Effector memory CD8-positive, alpha-beta T cell (primary cell): ENCODE results near the gene UGT1A9.

Experiments
- ATAC-seq: fragments of 150-1000 bp; cut with Tn5 transposase; replicated peaks from 2 replicates; pipeline ENCODE4 v1.10.0; 2021; ENCODE audit warnings: mild to moderate bottlenecking, moderate library complexity
- DNase-seq, 3 experiments: peaks; one replicate each; pipeline ENCODE4 v3.0.0; 2021
- H3K27ac Mint-ChIP-seq, 2 donors: one replicate each; pipeline ENCODE4 v1.8.0; 2022; ENCODE audit warnings: mild to moderate bottlenecking in 2 of 2, mixed read lengths in 2 of 2, moderate library complexity in 2 of 2
- H3K27me3 Mint-ChIP-seq, 2 donors: one replicate each; pipeline ENCODE4 v1.8.0; 2022; ENCODE audit warnings: mixed read lengths in 2 of 2
- H3K36me3 Mint-ChIP-seq: one replicate; pipeline ENCODE4 v1.8.0; 2022; ENCODE audit warnings: mild to moderate bottlenecking, moderate library complexity, mixed read lengths; ENCODE audit not compliant: insufficient read depth
- H3K4me1 Mint-ChIP-seq, 2 donors: one replicate each; pipeline ENCODE4 v1.8.0; 2022; ENCODE audit warnings: low read depth in 2 of 2, mixed read lengths in 2 of 2
- H3K4me3 Mint-ChIP-seq, 2 donors: one replicate each; pipeline ENCODE4 v1.8.0; 2022; ENCODE audit warnings: mild to moderate bottlenecking in 2 of 2, mixed read lengths in 2 of 2, moderate library complexity in 2 of 2
- H3K9me3 Mint-ChIP-seq, 2 donors: one replicate each; pipeline ENCODE4 v1.8.0; 2022; ENCODE audit warnings: mixed read lengths in 2 of 2

The UGT1A9 gene

DNA sequence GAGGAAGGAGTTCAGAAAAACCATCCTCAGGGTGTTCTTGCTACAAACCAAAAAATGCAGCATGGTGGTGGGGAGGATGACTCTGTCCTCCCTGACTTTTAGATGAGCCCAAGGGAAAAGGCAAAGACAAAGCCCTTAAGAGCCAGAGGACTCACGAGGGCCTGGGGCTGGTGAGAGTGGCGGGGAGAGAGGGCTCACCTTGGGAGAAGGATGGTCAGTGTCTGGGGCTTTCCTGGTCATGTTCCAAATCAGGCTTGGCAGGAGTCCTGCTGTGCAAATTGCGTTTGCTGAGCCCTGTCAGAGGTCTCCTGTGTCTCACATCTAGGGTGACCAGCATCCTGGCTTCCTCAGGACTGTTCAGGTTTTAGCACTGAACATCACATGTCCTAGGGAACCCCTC, 93.1 kb downstream of the UGT1A9 start:
- no peak for ATAC-seq
- H3K4me1 Mint-ChIP-seq: no peaks in the 10 kb centered on the region
- no peak overlapping the region for H3K27ac Mint-ChIP-seq
- DNase-seq: no peak
- H3K36me3 Mint-ChIP-seq: no peaks in the 10 kb centered on the region
- H3K27me3 Mint-ChIP-seq: peaks cover 54 to 66% of the 10 kb centered on the region in 2 donors
- peaks cover 0 to 2% of the 10 kb centered on the region in 2 donors for H3K9me3 Mint-ChIP-seq
- H3K4me3 Mint-ChIP-seq: no peak overlapping the region

DNA sequence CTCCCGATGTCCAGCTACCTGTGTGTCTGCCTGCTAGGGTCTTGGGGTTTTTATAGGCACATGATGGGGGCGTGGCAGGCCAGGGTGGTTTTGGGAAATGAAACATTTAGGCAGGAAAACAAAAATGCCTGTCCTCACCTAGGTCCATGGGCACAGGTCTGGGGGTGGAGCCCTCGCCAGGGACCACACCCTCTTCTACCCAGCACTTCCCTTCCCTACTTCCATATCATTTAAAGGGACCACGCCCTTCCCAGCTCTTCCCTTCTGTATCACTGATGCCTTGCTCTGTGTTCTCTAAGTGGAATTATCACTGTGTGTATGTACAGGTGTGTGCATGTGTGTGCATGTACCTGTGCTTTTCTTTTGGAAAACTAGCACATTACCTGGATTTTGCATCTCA, 94.7 kb downstream of the UGT1A9 start:
- H3K9me3 Mint-ChIP-seq: peaks cover 0 to 2% of the 10 kb centered on the region in 2 donors
- no peaks in the 10 kb centered on the region for H3K36me3 Mint-ChIP-seq
- no peak for DNase-seq
- H3K27me3 Mint-ChIP-seq: peaks cover 54 to 61% of the 10 kb centered on the region in 2 donors
- H3K27ac Mint-ChIP-seq: no peak overlapping the region
- no peaks in the 10 kb centered on the region for H3K4me1 Mint-ChIP-seq
- no peak for ATAC-seq
- H3K4me3 Mint-ChIP-seq: no peak overlapping the region

DNA sequence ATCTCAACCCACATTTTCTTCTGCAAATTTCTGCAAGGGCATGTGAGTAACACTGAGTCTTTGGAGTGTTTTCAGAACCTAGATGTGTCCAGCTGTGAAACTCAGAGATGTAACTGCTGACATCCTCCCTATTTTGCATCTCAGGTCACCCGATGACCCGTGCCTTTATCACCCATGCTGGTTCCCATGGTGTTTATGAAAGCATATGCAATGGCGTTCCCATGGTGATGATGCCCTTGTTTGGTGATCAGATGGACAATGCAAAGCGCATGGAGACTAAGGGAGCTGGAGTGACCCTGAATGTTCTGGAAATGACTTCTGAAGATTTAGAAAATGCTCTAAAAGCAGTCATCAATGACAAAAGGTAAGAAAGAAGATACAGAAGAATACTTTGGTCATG, 96.4 kb downstream of the UGT1A9 start:
- Mint-ChIP-seq H3K9me3 (peaks cover 0 to 2% of the 10 kb centered on the region in 2 donors), H3K4me1 (no peaks in the 10 kb centered on the region), H3K4me3 (no peak overlapping the region), H3K27ac (no peak overlapping the region), H3K36me3 (no peaks in the 10 kb centered on the region), H3K27me3 (peaks cover 52 to 58% of the 10 kb centered on the region in 2 donors)
- DNase-seq: no peak
- ATAC-seq: no peak

DNA sequence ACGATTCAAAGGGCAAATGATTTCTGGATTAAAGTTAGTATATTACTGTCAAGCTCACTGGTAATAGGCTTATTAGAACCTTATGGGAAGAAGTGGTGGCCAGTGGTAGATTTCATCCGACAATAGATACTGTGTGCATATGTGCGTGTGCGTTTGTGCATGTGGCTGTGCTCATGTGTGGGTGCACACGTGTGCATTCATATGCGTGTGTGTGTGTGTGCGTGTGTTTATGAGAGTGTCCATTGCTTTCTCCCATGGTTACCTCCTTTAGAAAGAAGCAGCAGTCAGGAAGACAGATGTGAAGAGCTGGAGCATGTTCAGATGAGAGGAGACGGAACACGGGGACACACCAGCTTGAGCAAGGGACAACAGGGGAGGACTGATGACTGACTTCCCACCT, 97.6 kb downstream of the UGT1A9 start:
- DNase-seq (no peak), ATAC-seq (no peak)
- Mint-ChIP-seq H3K4me3 (no peak overlapping the region), H3K27me3 (peaks cover 44 to 46% of the 10 kb centered on the region in 2 donors), H3K4me1 (no peaks in the 10 kb centered on the region), H3K9me3 (peaks cover 0 to 2% of the 10 kb centered on the region in 2 donors), H3K36me3 (no peaks in the 10 kb centered on the region), H3K27ac (no peak overlapping the region)

DNA sequence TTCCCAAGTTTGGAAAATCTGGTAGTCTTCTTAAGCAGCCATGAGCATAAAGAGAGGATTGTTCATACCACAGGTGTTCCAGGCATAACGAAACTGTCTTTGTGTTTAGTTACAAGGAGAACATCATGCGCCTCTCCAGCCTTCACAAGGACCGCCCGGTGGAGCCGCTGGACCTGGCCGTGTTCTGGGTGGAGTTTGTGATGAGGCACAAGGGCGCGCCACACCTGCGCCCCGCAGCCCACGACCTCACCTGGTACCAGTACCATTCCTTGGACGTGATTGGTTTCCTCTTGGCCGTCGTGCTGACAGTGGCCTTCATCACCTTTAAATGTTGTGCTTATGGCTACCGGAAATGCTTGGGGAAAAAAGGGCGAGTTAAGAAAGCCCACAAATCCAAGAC, 100.5 kb downstream of the UGT1A9 start:
- ATAC-seq: no peak
- no peaks in the 10 kb centered on the region for H3K36me3 Mint-ChIP-seq
- H3K4me3 Mint-ChIP-seq: no peak overlapping the region
- no peaks in the 10 kb centered on the region for H3K4me1 Mint-ChIP-seq
- no peak for DNase-seq
- peaks cover 32 to 51% of the 10 kb centered on the region in 2 donors for H3K27me3 Mint-ChIP-seq
- H3K9me3 Mint-ChIP-seq: peaks cover 0 to 12% of the 10 kb centered on the region in 2 donors
- no peak overlapping the region for H3K27ac Mint-ChIP-seq

DNA sequence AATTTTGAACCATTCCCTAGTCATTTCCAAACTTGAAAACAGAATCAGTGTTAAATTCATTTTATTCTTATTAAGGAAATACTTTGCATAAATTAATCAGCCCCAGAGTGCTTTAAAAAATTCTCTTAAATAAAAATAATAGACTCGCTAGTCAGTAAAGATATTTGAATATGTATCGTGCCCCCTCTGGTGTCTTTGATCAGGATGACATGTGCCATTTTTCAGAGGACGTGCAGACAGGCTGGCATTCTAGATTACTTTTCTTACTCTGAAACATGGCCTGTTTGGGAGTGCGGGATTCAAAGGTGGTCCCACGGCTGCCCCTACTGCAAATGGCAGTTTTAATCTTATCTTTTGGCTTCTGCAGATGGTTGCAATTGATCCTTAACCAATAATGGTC, 100.9 kb downstream of the UGT1A9 start:
- H3K4me3 Mint-ChIP-seq: no peak overlapping the region
- peaks cover 32 to 52% of the 10 kb centered on the region in 2 donors for H3K27me3 Mint-ChIP-seq
- DNase-seq (no peak), ATAC-seq (no peak)
- peaks cover 0 to 12% of the 10 kb centered on the region in 2 donors for H3K9me3 Mint-ChIP-seq
- no peaks in the 10 kb centered on the region for H3K4me1 Mint-ChIP-seq
- H3K27ac Mint-ChIP-seq: no peak overlapping the region
- no peaks in the 10 kb centered on the region for H3K36me3 Mint-ChIP-seq

DNA sequence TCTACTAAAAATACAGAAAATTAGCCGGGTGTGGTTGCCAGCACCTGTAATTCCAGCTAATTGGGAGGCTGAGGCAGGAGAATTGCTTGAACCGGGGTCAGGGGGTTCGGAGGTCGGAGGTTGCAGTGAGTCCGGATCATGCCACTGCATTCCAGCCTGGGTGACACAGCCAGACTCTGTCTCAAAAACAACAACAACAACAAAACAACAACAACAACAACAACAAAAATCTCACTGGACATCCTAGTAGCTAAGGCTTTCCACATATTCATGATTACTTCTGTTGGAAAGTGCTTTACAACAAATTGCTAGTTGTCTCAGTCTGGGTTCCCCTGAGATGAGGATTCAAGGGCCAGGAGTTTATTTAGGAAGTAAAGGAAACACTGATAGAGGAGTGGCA, 102.2 kb downstream of the UGT1A9 start:
- Mint-ChIP-seq H3K9me3 (peaks cover 0 to 12% of the 10 kb centered on the region in 2 donors), H3K4me1 (no peaks in the 10 kb centered on the region), H3K27me3 (peaks cover 38 to 58% of the 10 kb centered on the region in 2 donors), H3K27ac (no peak overlapping the region), H3K36me3 (no peaks in the 10 kb centered on the region), H3K4me3 (no peak overlapping the region)
- no peak for ATAC-seq
- no peak for DNase-seq

DNA sequence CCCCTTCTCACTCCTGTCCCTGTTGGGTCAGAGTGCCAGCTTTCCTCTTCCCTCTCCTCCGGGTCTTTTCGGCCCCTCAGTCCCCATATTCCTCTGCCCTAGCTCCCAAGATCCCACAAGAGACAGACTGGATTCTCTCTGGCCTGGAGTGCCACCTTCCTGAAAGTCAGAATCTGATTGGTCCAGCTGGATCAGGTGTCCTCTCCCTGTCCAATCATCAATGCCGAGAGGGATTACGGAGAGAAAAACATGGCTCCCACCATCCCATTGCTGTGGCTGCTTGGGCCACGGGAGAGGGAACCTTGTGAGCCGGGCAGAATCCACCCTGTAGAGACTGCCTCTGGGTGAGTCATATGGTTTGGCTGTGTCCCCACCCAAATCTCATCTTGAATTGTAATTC, 103.7 kb downstream of the UGT1A9 start:
- Mint-ChIP-seq H3K4me1 (no peaks in the 10 kb centered on the region), H3K27ac (no peak overlapping the region), H3K4me3 (no peak overlapping the region), H3K9me3 (peaks cover 0 to 12% of the 10 kb centered on the region in 2 donors), H3K27me3 (peaks cover 46 to 65% of the 10 kb centered on the region in 2 donors), H3K36me3 (no peaks in the 10 kb centered on the region)
- ATAC-seq (no peak), DNase-seq (no peak)

DNA sequence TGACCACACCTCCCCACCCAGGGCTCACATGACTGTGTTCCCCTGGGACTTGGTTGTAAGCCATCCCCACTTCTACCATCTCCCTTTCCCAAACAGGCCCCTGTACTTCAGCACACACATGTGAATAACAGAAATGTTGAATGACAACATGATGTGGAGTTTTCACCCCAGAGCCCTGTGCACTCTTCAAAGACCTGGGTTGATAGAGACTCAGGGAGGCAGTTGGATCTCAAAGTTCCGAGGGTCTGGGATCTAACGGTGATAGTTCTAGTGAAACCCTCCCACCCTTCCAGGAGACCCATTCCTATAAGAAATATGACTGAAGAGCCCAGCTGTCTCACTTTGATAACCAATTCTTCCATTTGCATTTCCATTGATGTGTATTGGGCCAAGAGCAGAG, 106.3 kb downstream of the UGT1A9 start, which contains the start of gene MROH2A:
TSS of gene MROH2A (plus strand) at position 301 of the 400 bp plus-strand sequence. CDS start 1,029 bp downstream, outside the sequence.
- no peak for ATAC-seq

DNA sequence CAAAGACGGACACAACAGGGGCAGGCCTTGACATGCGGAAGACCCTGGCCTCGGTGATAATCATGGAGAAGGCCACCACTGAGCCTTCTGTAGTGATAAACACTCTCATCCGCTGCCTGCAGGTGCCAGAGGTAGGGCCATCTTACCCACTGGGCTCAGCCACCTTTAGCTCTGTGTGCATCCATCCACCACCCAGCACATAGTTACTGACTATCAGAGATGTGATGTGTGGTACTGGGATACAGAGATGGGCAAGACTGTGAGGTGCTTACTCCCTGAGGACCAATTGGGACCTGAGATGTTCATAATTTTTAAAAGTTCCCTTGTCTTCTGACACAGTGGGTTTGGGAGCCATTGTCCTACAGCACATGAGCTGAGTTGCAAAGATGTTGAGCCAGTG, 108.0 kb downstream of the UGT1A9 start:
- ATAC-seq: no peak
- H3K36me3 Mint-ChIP-seq: no peaks in the 10 kb centered on the region
- DNase-seq: no peak
- no peak overlapping the region for H3K4me3 Mint-ChIP-seq
- no peaks in the 10 kb centered on the region for H3K4me1 Mint-ChIP-seq
- peaks cover 0 to 12% of the 10 kb centered on the region in 2 donors for H3K9me3 Mint-ChIP-seq
- peaks cover 61 to 96% of the 10 kb centered on the region in 2 donors for H3K27me3 Mint-ChIP-seq
- H3K27ac Mint-ChIP-seq: no peak overlapping the region

More for the DNA sequence above, 106.3 kb downstream of the UGT1A9 start, which contains the start of gene MROH2A:
- DNase-seq: no peak
- no peaks in the 10 kb centered on the region for H3K36me3 Mint-ChIP-seq
- H3K4me3 Mint-ChIP-seq: no peak within 1 kb of the TSS
- H3K4me1 Mint-ChIP-seq: no peaks in the 10 kb centered on the region
- no peak within 1 kb of the TSS for H3K27ac Mint-ChIP-seq
- peaks cover 52 to 91% of the 10 kb centered on the region in 2 donors for H3K27me3 Mint-ChIP-seq
- peaks cover 0 to 12% of the 10 kb centered on the region in 2 donors for H3K9me3 Mint-ChIP-seq

DNA sequence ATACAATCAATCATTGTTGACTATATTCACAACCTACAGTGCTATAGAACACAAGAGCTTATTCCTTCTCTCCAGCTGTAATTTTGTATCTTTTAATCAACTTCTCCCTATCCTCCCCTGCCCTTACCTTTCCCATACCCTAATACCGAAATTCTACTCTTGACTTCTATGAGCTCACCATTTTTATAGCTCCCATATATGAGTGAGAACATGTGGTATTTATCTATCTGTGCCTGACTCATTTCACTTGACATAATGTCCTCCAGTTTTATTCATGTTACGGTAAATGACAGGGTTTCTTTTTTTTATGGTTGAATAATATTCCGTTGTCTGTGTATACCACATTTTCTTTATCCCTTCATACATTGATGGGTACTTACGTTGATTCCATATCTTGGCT, 109.1 kb downstream of the UGT1A9 start:
- Mint-ChIP-seq H3K4me3 (no peak overlapping the region), H3K4me1 (no peaks in the 10 kb centered on the region), H3K27me3 (peaks cover 63 to 96% of the 10 kb centered on the region in 2 donors), H3K36me3 (no peaks in the 10 kb centered on the region), H3K9me3 (peaks cover 0 to 6% of the 10 kb centered on the region in 2 donors), H3K27ac (no peak overlapping the region)
- ATAC-seq (no peak), DNase-seq (no peak)

DNA sequence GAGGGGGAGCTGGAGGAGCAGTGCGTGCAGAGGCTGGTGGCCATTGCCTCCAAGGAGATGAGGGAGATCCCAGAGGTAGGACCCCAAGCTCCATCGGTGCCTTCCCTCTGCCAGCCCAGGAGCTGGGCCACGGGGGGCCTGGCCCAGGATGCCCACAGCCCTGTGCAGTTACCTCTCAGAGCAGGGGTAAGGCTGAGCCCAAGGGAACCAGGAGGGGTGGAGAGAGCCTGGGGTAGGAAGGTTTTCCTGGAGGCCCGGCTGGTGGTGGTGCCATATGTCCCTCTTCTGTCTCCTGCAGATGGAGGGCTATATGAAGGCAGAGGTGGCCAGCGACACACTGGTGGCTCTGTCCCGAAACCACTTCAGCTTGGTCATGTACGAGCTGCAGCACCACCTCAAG, 117.9 kb downstream of the UGT1A9 start:
- DNase-seq (no peak), ATAC-seq (no peak)
- no peaks in the 10 kb centered on the region for H3K4me1 Mint-ChIP-seq
- no peaks in the 10 kb centered on the region for H3K36me3 Mint-ChIP-seq
- H3K9me3 Mint-ChIP-seq: no peaks in the 10 kb centered on the region
- H3K27me3 Mint-ChIP-seq: peaks cover 30 to 72% of the 10 kb centered on the region in 2 donors
- no peak overlapping the region for H3K27ac Mint-ChIP-seq
- no peak overlapping the region for H3K4me3 Mint-ChIP-seq

DNA sequence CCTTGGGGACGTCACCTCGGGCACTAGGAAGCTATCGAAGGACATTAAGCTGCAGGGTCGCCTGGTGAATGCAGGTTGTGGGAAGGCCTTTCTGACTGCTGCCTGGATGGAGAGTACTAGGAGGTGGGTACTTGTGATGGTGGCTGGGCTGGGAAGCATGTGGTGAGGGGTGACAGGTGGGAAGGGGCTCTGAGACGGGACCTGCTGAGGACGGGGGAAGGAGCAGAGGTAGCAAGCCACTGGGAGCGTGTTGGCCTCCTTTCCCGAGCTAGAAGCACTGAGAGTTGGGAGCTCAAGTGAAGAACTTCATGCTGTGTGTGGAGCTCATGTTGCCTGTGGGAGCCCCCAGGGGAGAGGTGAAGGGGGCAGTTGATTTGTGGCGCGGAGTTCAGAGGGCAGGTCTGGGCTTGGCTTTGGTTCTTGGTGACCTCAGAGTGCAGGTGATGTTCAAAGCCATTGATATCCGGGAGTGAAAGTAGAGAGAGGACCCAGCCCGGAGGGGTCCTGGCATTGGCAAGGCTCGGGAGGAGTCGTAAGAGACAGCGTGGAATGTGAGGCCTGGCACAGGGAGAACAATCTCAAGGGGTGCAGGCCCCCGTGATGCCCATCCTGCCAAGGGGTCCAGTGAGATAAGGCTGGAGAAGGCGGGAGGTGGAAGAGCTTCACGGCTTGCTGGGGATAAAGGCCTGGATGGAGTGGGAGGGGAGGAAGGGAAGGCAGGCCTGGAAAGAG, 119.6 kb downstream of the UGT1A9 start:
- no peak for ATAC-seq
- H3K27ac Mint-ChIP-seq: no peak overlapping the region

DNA sequence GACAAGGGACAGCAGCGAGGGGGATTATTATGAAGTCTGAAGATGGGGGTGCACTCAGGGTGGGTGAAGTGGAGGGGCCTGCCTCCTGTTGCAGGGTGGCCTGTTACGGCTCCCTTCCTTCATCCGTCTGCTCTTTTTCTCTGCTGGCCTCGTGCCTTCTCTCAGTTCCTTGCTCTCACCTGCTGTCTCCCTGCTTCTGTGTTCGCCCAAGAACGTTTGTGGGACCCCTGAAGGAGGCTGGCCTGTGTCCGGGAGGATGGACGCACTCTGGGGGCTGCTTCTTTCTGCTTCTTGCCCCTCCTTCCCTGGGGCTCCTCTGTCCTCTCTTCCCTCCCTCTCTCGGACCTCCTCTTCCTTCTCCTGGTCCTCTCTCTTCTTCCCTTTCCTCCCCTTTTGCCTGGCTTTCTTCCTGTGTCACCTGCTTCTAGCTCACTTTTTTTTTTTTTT, 120.2 kb downstream of the UGT1A9 start:
- no peak for DNase-seq
- H3K27me3 Mint-ChIP-seq: peaks cover 15 to 54% of the 10 kb centered on the region in 2 donors
- H3K9me3 Mint-ChIP-seq: no peaks in the 10 kb centered on the region
- peak overlapping the region in 1 of 2 donors; percentile 23 for H3K27ac Mint-ChIP-seq
- no peak for ATAC-seq
- H3K4me3 Mint-ChIP-seq: no peak overlapping the region
- no peaks in the 10 kb centered on the region for H3K36me3 Mint-ChIP-seq
- H3K4me1 Mint-ChIP-seq: no peaks in the 10 kb centered on the region

More for the DNA sequence above, 119.6 kb downstream of the UGT1A9 start:
- Mint-ChIP-seq H3K9me3 (no peaks in the 10 kb centered on the region), H3K4me1 (no peaks in the 10 kb centered on the region), H3K27me3 (peaks cover 17 to 58% of the 10 kb centered on the region in 2 donors), H3K4me3 (no peak overlapping the region), H3K36me3 (no peaks in the 10 kb centered on the region)
- no peak for DNase-seq
